Mesenchymal stem cell (in vitro differentiated cells and primary cell): ENCODE data around the gene VDAC2. TPM values are rescaled to one million over a fixed set of nuclear protein-coding genes. Genes with fewer than 3 reads are reported as not detected.

Source experiments
- small RNA-seq: library from polyadenylated mRNA; stranded (forward); fragments of <200 nt; extraction: miRNeasy Mini kit (QIAGEN cat#:217004); gene quantifications from one replicate; pipeline ENCODE3, GENCODE V24; 2013; ENCODE audit warnings: low read depth

Gene VDAC2

Small RNA genes within 50 kb of the gene (small RNA-seq; reads per million reads assigned to genes)
- not detected for gene HMGA1P5
- not detected for gene RPL39P25
